HS-5 (cell line): ENCODE data around the gene SPIN1.
"Not testable (repeated sequence)": the region's sequence is repeated elsewhere in the genome, so short reads cannot be mapped to it uniquely, and the experiment has no call there.

ENCODE experiments used
- DNase-seq: peaks from one replicate; pipeline ENCODE4 v3.0.0-alpha.2; 2012; ENCODE audit warnings: low read depth

Gene SPIN1

GRCh38 chr9:88388203-88388885 is at the start of gene SPIN1:
Gene SPIN1 (plus strand): TSS chr9:88388444. CDS start chr9:88426540, 38,096 bp downstream.
- DNase-seq: no peak

- no peak for DNase-seq
Measured at GRCh38 chr9:88339317-88339716, 48.9 kb upstream of the SPIN1 start.

GRCh38 chr9:88342246-88342645 is 46.0 kb upstream of the SPIN1 start:
- DNase-seq: no peak

GRCh38 chr9:88344013-88344412 is 44.2 kb upstream of the SPIN1 start:
- DNase-seq: no peak

- DNase-seq: not testable (repeated sequence)
Measured at GRCh38 chr9:88350354-88350753, 37.9 kb upstream of the SPIN1 start.

GRCh38 chr9:88355166-88355565 is 33.1 kb upstream of the SPIN1 start:
- peak; percentile 11 for DNase-seq

- DNase-seq: not testable (repeated sequence)
Measured at GRCh38 chr9:88357250-88357649, 31.0 kb upstream of the SPIN1 start.

GRCh38 chr9:88358723-88359122 is 29.5 kb upstream of the SPIN1 start:
- no peak for DNase-seq

- DNase-seq: no peak
Measured at GRCh38 chr9:88359974-88360373, 28.3 kb upstream of the SPIN1 start.

- DNase-seq: no peak
Measured at GRCh38 chr9:88362681-88363080, 25.6 kb upstream of the SPIN1 start.

GRCh38 chr9:88363661-88364060 is 24.6 kb upstream of the SPIN1 start:
- no peak for DNase-seq

GRCh38 chr9:88364706-88365105 is 23.5 kb upstream of the SPIN1 start:
- no peak for DNase-seq

- DNase-seq: no peak
Measured at GRCh38 chr9:88370346-88370745, 17.9 kb upstream of the SPIN1 start.

GRCh38 chr9:88372103-88372654 is 16.1 kb upstream of the SPIN1 start:
- DNase-seq: no peak

GRCh38 chr9:88373045-88373444 is 15.2 kb upstream of the SPIN1 start:
- DNase-seq: no peak

- no peak for DNase-seq
Measured at GRCh38 chr9:88378317-88378716, 9.9 kb upstream of the SPIN1 start.

GRCh38 chr9:88379352-88379751 is 8.9 kb upstream of the SPIN1 start:
- no peak for DNase-seq

GRCh38 chr9:88380118-88380517 is 8.1 kb upstream of the SPIN1 start:
- DNase-seq: no peak

GRCh38 chr9:88381322-88381721 is 6.9 kb upstream of the SPIN1 start:
- DNase-seq: not testable (repeated sequence)

- DNase-seq: no peak
Measured at GRCh38 chr9:88383176-88383575, 5.1 kb upstream of the SPIN1 start.

GRCh38 chr9:88386137-88386536 is 2.1 kb upstream of the SPIN1 start:
- DNase-seq: not testable (repeated sequence)

GRCh38 chr9:88387036-88387551 is 1.1 kb upstream of the SPIN1 start:
- DNase-seq: no peak

GRCh38 chr9:88387552-88388202 is 567 bp upstream of the SPIN1 start:
- no peak for DNase-seq
